Measurements from ENCODE around the gene EGLN3. TPM values are rescaled to one million over a fixed set of nuclear protein-coding genes. Genes with fewer than 3 reads are reported as not detected.

Gene EGLN3
- total and polyA plus RNA-seq, 2 of the 13 experiments (the other 11 are each of a cell fraction or from before 2014, with no cell fraction given), result 0.18 to 27.3 TPM

- no peak for TF ChIP-seq STAT5B (CRISPR knock-in tag; IDR thresholded peaks at IDR 0.05)
- no peak for TF ChIP-seq ZNF75D (CRISPR knock-in tag; IDR thresholded peaks at IDR 0.05; ENCODE audit: borderline replicate concordance)
- TF ChIP-seq TFAP4 (IDR thresholded peaks at IDR 0.05; ENCODE audit: borderline replicate concordance, low read depth), result no peak
- no peak for TF ChIP-seq NFE2 (CRISPR knock-in tag; IDR thresholded peaks at IDR 0.05)
- peak; percentile 52; the same call in 1 of the 2 replicates for TF ChIP-seq ARID5B (CRISPR knock-in tag; IDR thresholded peaks at IDR 0.05)
- no peak for TF ChIP-seq ZNF329 (CRISPR knock-in tag; IDR thresholded peaks at IDR 0.05; ENCODE audit: low read depth)
- TF ChIP-seq PAX8 (CRISPR knock-in tag; IDR thresholded peaks at IDR 0.05; ENCODE audit: borderline replicate concordance), result no peak
- TF ChIP-seq CAMTA2 (CRISPR knock-in tag; IDR thresholded peaks at IDR 0.05; ENCODE audit: borderline replicate concordance), result no peak
- TF ChIP-seq AKAP8 (CRISPR knock-in tag; IDR thresholded peaks at IDR 0.05), result no peak
- TF ChIP-seq TRIM22 (IDR thresholded peaks at IDR 0.05), result no peak
- no peak for TF ChIP-seq ZNF44 (CRISPR knock-in tag; IDR thresholded peaks at IDR 0.05)
- no peak for TF ChIP-seq ZNF260 (CRISPR knock-in tag; IDR thresholded peaks at IDR 0.05; ENCODE audit: borderline replicate concordance, low read depth)
- TF ChIP-seq PCBP2 (optimal IDR thresholded peaks at IDR 0.05; ENCODE audit: low read depth, low read length, poor library complexity, severe bottlenecking), result no peak
- no peak for TF ChIP-seq FOXO1 (CRISPR knock-in tag; IDR thresholded peaks at IDR 0.05)
- 0 out of 4 replicates have a peak, but pooled peaks of 1 of the 2 experiments have one; percentile 44 for TF ChIP-seq HMGXB4 (CRISPR knock-in tag; IDR thresholded peaks at IDR 0.05; ENCODE audit: borderline replicate concordance in 1 of 2, low read depth in 1 of 2)
- no peak for TF ChIP-seq USF2 (IDR thresholded peaks at IDR 0.05; ENCODE audit: low read depth, low read length)
- TF ChIP-seq USF2 (CRISPR knock-in tag; IDR thresholded peaks at IDR 0.05; ENCODE audit: borderline replicate concordance), result no peak
- 0 out of 2 replicates have a peak, but pooled peaks have one; percentile 85 for TF ChIP-seq ZNF567 (CRISPR knock-in tag; IDR thresholded peaks at IDR 0.05; ENCODE audit: borderline replicate concordance)
- peak; percentile 16; the same call in 1 of the 2 replicates for TF ChIP-seq ZFP36L1 (CRISPR knock-in tag; IDR thresholded peaks at IDR 0.05)
These were observed 13.9 kb upstream of the EGLN3 start (continued) for GRCh38 chr14:33964599-33965317.
